CD4-positive, alpha-beta T cell (primary cell): ENCODE data around the gene NDUFA3. TPM values are rescaled to one million over a fixed set of nuclear protein-coding genes. Genes with fewer than 3 reads are reported as not detected.

ENCODE experiments used
- ATAC-seq: fragments of 200-7000 bp; cut with Tn5 transposase; one replicate; pipeline ENCODE4 v1.10.0; 2022; ENCODE audit warnings: mild to moderate bottlenecking; ENCODE audit not compliant: poor library complexity
- CTCF ChIA-PET: fragments of 350-600 bp; sonication (Branson Sonifier 250); formaldehyde crosslinking; loops from one replicate; lab custom pipeline; 2021; ENCODE audit warnings: antibody characterized with exemption, inconsistent platforms; lab: Charles Lee
- POLR2A ChIA-PET: fragments of 350-600 bp; sonication (Branson Sonifier 250); formaldehyde crosslinking; loops from one replicate; lab custom pipeline; 2021; ENCODE audit warnings: antibody characterized with exemption, inconsistent platforms; lab: Charles Lee
- DNase-seq, 14 experiments: peaks; one replicate each; pipeline ENCODE4 v3.0.0-alpha.2; 2013 to 2020; ENCODE audit warnings: mixed read lengths in 2 of 14
- H3K27ac ChIP-seq, 2 donors: one replicate each; pipeline versions ENCODE4 v1.5.1 to v1.7.0; 2013; ENCODE audit warnings: low read length in 2 of 2, low read depth in 1 of 2, mild to moderate bottlenecking in 1 of 2
- H3K27me3 ChIP-seq, 2 experiments: 1 replicate in 1 of 2; 2 replicates in 1 of 2; pipeline versions ENCODE4 v1.6.1 to v1.7.0; 2013; ENCODE audit warnings: low read length in 2 of 2, control low read depth in 1 of 2, mild to moderate bottlenecking in 1 of 2, moderate library complexity in 1 of 2; ENCODE audit not compliant: insufficient read depth in 2 of 2, control insufficient read depth in 1 of 2
- H3K36me3 ChIP-seq: one replicate; pipeline ENCODE4 v1.6.1; 2013; ENCODE audit warnings: low read length, control low read depth; ENCODE audit not compliant: insufficient read depth
- H3K4me1 ChIP-seq: one replicate; pipeline ENCODE4 v1.6.1; 2013; ENCODE audit warnings: low read length, control low read depth; ENCODE audit not compliant: insufficient read depth
- H3K4me3 ChIP-seq: one replicate; pipeline ENCODE4 v1.5.1; 2013; ENCODE audit warnings: mild to moderate bottlenecking, low read length, moderate library complexity
- H3K9me3 ChIP-seq, 2 experiments: 1 replicate in 1 of 2; 2 replicates in 1 of 2; pipeline versions ENCODE4 v1.6.1 to v1.7.0; 2013; ENCODE audit warnings: low read length in 2 of 2, mild to moderate bottlenecking in 2 of 2, control low read depth in 1 of 2, moderate library complexity in 1 of 2; ENCODE audit not compliant: control insufficient read depth in 1 of 2, insufficient read depth in 1 of 2
- H3K27ac Mint-ChIP-seq: one replicate; pipeline ENCODE4 v1.8.0; 2020; ENCODE audit warnings: mixed read lengths
- H3K27me3 Mint-ChIP-seq: one replicate; pipeline ENCODE4 v1.8.0; 2021; ENCODE audit warnings: mixed read lengths
- H3K36me3 Mint-ChIP-seq: one replicate; pipeline ENCODE4 v1.8.0; 2021; ENCODE audit warnings: low read depth, mixed read lengths
- H3K4me1 Mint-ChIP-seq: one replicate; pipeline ENCODE4 v1.8.0; 2021; ENCODE audit warnings: low read depth, mixed read lengths
- H3K4me3 Mint-ChIP-seq: one replicate; pipeline ENCODE4 v1.8.0; 2020; ENCODE audit warnings: mild to moderate bottlenecking, mixed read lengths
- H3K9me3 Mint-ChIP-seq: one replicate; pipeline ENCODE4 v1.8.0; 2020; ENCODE audit warnings: mixed read lengths
- CTCF ChIP-seq: fragments of 200-600 bp; IDR thresholded peaks from one replicate; pipeline ENCODE4 v1.8.0; 2022; ENCODE audit warnings: antibody characterized with exemption, mild to moderate bottlenecking
- intact Hi-C, 2 experiments: fragments of 100-400 bp; cut with DNase I in 1 of 2; cut with micrococcal nuclease in 1 of 2; formaldehyde crosslinking; loops; one replicate each; pipeline versions ENCODE4 v1.15.1 to v1.9.0; 2023 to 2025; cut with DNase I, micrococcal nuclease
- total RNA-seq, 174 experiments: library from RNA in 2 of 174; stranded (reverse) in 2 of 174; gene quantifications; one replicate each; pipeline ENCODE4 v1.2.3 and lab custom pipeline; 2021 to 2026

The NDUFA3 gene
- total RNA-seq, 2 experiments from 2014 or later = 63.0 to 63.5 TPM

GRCh38 chr19:54145541-54146158 lies 43.0 kb downstream of the NDUFA3 start:
- no peak for TF ChIP-seq CTCF
- no peak overlapping the region for H3K27ac Mint-ChIP-seq
- ATAC-seq (no peak), DNase-seq (no peak)
- intact Hi-C loops = no loop called here
- H3K4me3 ChIP-seq = no peak overlapping the region
- H3K27ac ChIP-seq = no peak overlapping the region
- H3K27me3 Mint-ChIP-seq = no peaks in the 10 kb centered on the region
- no peaks in the 10 kb centered on the region for H3K9me3 Mint-ChIP-seq
- POLR2A ChIA-PET = interaction anchor here (0.9 kb wide), 1 partner anchor 30 kb away, joined by 3 read pairs; the partner anchor contains the start of genes PRPF31 and TFPT
- peaks cover 87% of the 10 kb centered on the region for H3K36me3 Mint-ChIP-seq
- peaks cover 8% of the 10 kb centered on the region for H3K4me1 Mint-ChIP-seq
- no peaks in the 10 kb centered on the region for H3K9me3 ChIP-seq
- CTCF ChIA-PET = no interaction called here
- peaks cover 6% of the 10 kb centered on the region for H3K4me1 ChIP-seq
- peaks cover 94% of the 10 kb centered on the region for H3K36me3 ChIP-seq
- H3K27me3 ChIP-seq = no peaks in the 10 kb centered on the region
- no peak overlapping the region for H3K4me3 Mint-ChIP-seq

GRCh38 chr19:54147676-54148075 lies 45.0 kb downstream of the NDUFA3 start:
- intact Hi-C loops = no loop called here
- H3K27ac Mint-ChIP-seq = no peak overlapping the region
- no peak for ATAC-seq
- H3K4me1 Mint-ChIP-seq = peaks cover 4% of the 10 kb centered on the region
- Histone ChIP-seq H3K36me3 (peaks cover 93% of the 10 kb centered on the region), H3K4me1 (no peaks in the 10 kb centered on the region), H3K4me3 (no peak overlapping the region), H3K27me3 (no peaks in the 10 kb centered on the region), H3K9me3 (no peaks in the 10 kb centered on the region), H3K27ac (no peak overlapping the region)
- H3K27me3 Mint-ChIP-seq = no peaks in the 10 kb centered on the region
- H3K4me3 Mint-ChIP-seq = no peak overlapping the region
- ChIA-PET POLR2A (interaction anchor here (0.7 to 1.1 kb wide), 2 partner anchors 9 to 11 kb away, joined by 4 to 6 read pairs; partner anchors contain the start of gene CNOT3), CTCF (no interaction called here)
- no peaks in the 10 kb centered on the region for H3K9me3 Mint-ChIP-seq
- TF ChIP-seq CTCF = no peak
- H3K36me3 Mint-ChIP-seq = peaks cover 91% of the 10 kb centered on the region
- no peak for DNase-seq

DNA sequence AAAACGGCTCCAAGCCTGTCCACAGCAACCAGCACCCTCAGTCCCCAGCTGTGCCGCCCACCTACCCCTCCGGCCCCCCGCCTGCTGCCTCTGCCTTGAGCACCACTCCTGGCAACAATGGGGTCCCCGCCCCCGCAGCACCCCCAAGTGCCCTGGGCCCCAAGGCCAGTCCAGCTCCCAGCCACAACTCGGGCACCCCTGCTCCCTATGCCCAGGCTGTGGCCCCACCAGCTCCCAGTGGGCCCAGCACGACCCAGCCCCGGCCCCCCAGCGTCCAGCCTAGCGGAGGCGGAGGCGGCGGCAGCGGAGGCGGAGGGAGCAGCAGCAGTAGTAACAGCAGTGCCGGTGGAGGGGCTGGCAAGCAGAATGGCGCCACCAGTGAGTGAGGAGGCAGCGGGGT lies 45.5 kb downstream of the NDUFA3 start:
- H3K4me1 ChIP-seq = peaks cover 2% of the 10 kb centered on the region
- H3K27me3 ChIP-seq = no peaks in the 10 kb centered on the region
- Mint-ChIP-seq H3K36me3 (peaks cover 91% of the 10 kb centered on the region), H3K27ac (no peak overlapping the region), H3K4me1 (peaks cover 4% of the 10 kb centered on the region), H3K27me3 (no peaks in the 10 kb centered on the region), H3K4me3 (no peak overlapping the region), H3K9me3 (no peaks in the 10 kb centered on the region)
- no peak for DNase-seq
- intact Hi-C loops = no loop called here
- ChIA-PET POLR2A (interaction anchor here (1.1 kb wide), 1 partner anchor 11 kb away, joined by 6 read pairs; the partner anchor contains the start of gene CNOT3), CTCF (no interaction called here)
- H3K9me3 ChIP-seq = no peaks in the 10 kb centered on the region
- ATAC-seq = no peak
- H3K36me3 ChIP-seq = peaks cover 92% of the 10 kb centered on the region
- H3K4me3 ChIP-seq = no peak overlapping the region
- peak overlapping the region in 1 of 2 donors; percentile 10 for H3K27ac ChIP-seq
- no peak for TF ChIP-seq CTCF
